G401 (cell line): ENCODE data around the gene MYBPH. TPM values are rescaled to one million over a fixed set of nuclear protein-coding genes. Genes with fewer than 3 reads are reported as not detected.

Experiments
- DNase-seq: peaks from one replicate; pipeline ENCODE4 v3.0.0-alpha.2; 2015; ENCODE audit warnings: low spot score
- in situ Hi-C: cut with HindIII; loops from 2 replicates; pipeline ENCODE4 v1.10.0; 2016; ENCODE audit warnings: low sequenced_read_pairs, mixed read lengths
- total RNA-seq: library from RNA; depleted of rRNA; stranded (reverse); fragments of >200 nt; shearing (Covaris generic); gene quantifications from 2 replicates; pipeline ENCODE4 v1.2.3, GENCODE V29; 2014; rRNA removed

The MYBPH gene
- total RNA-seq, 1 experiment from 2014 or later = 0.47 TPM

DNA sequence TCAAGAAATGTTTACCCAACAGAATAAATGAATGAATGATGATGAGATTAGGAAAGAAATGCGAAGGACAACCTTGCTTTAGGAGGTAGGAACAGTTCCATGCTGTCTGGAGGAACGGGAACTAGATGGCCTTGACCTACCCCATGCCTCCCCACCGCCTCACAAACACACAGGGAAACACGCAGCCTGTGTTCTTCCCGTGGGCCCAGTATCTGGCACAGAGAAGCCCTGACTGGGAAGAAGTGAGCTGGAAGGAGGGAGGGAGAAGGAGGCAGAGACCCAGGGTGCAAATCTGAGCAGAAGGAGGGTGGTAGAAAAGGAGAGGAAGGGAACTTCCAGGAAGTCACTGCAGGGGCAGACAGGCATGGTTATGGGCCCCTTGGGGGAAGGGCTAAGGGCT lies 51.6 kb downstream of the MYBPH start:
- DNase-seq = no peak
- in situ Hi-C loops = no loop called here

GRCh38 chr1:203122159-203122558 lies 53.5 kb downstream of the MYBPH start:
- no peak for DNase-seq
- in situ Hi-C loops = no loop called here

DNA sequence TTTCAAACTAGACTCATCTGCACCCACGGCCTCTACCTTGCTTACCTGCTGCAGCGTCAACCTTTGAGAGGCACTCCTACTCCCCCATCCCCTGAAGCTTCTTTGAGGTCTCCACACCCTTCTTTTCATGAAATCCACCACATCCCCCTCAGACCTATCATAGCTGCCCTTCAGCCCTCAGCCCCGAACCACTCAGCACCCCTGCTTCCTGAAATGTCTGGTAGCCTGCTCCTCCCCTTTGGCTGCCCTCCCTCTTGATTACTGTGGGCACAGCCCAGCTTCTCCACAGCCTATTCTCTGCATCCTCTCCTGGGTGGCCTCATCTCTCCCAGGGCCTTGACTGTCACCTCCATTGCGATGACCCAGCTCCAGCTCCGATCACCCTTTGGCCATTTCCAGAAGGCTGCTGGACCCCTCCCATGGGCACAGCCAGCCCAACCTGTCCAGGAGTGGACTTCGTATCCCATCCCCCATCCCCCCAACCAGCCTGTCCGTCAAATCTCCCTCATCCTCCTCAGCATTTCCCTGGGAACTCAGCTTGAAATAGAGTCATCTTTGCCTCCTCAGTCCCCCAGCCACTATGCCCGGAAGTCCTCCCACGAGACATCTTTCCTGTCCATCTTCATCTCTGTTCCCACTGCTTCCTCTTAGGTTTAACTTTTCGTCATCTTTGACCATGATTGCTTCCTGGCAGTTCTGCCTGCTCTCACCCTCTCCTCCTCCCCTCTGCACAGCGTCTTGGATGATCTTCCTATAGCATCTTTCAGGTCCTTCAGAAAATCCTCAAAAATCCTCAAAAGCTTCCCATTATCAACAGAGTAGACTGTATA lies 54.2 kb downstream of the MYBPH start:
- DNase-seq = no peak
- in situ Hi-C loops = no loop called here

DNA sequence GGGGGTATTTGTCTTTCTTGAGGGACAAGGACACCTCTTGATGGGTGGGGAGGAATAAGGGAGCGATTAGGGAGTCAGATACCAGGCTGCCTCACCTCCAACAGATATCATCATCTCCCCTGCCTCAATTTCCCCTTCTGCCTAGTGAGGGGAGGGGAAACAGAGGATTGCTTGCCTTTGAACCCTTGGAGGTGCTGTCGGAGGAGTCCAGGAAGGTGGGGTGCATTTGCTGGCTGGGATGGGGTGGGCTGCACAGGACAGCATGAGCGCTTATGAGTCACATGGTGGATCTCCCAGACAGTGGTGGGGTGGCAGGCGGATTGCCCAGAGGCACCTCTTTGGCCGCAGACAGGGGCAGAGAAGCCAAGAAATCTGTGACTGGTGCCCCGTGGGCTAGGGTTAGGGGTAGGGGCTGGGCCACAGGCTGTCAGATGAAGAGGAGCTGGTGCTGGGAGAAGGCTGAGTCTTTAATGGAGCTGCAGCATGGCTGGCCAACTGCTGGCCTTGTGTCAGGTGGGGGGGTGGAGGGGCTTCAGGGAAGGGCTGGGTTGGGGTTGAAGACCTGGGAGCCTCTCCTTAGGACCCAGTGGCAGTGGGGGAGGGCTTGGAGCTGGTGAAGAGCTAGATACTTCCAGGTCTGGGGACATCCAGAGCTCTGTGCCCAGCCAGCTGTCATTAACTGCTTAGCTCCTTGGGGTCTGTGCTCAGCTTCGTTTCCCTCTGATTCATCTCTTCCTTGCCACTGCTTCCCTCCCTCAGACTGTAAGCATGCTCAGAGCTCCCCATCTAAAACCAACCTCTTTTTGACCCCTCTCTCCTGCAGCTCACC lies 55.1 kb downstream of the MYBPH start:
- DNase-seq = no peak
- in situ Hi-C loops = no loop called here

Other genes starting within 250 kb of the MYBPH start
- gene KLHL12, start 248.6 kb downstream of the MYBPH start, total RNA-seq = 33.4 and 46.5 TPM in 2 replicates
- gene ADIPOR1, start 217.5 kb downstream of the MYBPH start, total RNA-seq = 69.1 and 74.6 TPM in 2 replicates
- 29.2 and 43.4 TPM in 2 replicates for gene CYB5R1, start 208.6 kb downstream of the MYBPH start, total RNA-seq
- 177 and 200 TPM in 2 replicates for gene TMEM183A, start 168.5 kb downstream of the MYBPH start, total RNA-seq
- 2.1 and 3.4 TPM in 2 replicates for gene PPFIA4, start 149.3 kb downstream of the MYBPH start, total RNA-seq
- gene MYOG, start 89.8 kb downstream of the MYBPH start, total RNA-seq = not detected in 2 replicates
- gene ADORA1, start 48.1 kb downstream of the MYBPH start, total RNA-seq = 8.4 and 13.2 TPM in 2 replicates
- 1.3 TPM in 1 of 2 replicates, not detected in the other for gene CHI3L1, start 10.9 kb upstream of the MYBPH start, total RNA-seq
- not detected in 2 replicates for gene CHIT1, start 53.8 kb upstream of the MYBPH start, total RNA-seq
- gene BTG2, start 129.7 kb upstream of the MYBPH start, total RNA-seq = 12.7 and 15.2 TPM in 2 replicates
- not detected in 2 replicates for gene FMOD, start 175.3 kb upstream of the MYBPH start, total RNA-seq